Testis (tissue), 2 donors: Measurements from ENCODE around the gene CTIF.

Experiments
- POLR2A ChIP-seq: fragments of 450-650 bp; IDR thresholded peaks from one replicate; pipeline ENCODE4 v1.6.1; 2017; ENCODE audit warnings: antibody characterized with exemption, mild to moderate bottlenecking, moderate library complexity
- TF ChIP-seq, protein P1 (sequence below), 3 experiments: fragments of 450-650 bp in 2 of 3; fragments of 200-600 bp in 1 of 3; sonication (generic) in 1 of 3; IDR thresholded peaks; one replicate each; pipeline ENCODE4 v1.5.1; 2016 to 2019; ENCODE audit warnings: antibody characterized with exemption in 3 of 3, mild to moderate bottlenecking in 2 of 3, moderate library complexity in 1 of 3

DNA sequence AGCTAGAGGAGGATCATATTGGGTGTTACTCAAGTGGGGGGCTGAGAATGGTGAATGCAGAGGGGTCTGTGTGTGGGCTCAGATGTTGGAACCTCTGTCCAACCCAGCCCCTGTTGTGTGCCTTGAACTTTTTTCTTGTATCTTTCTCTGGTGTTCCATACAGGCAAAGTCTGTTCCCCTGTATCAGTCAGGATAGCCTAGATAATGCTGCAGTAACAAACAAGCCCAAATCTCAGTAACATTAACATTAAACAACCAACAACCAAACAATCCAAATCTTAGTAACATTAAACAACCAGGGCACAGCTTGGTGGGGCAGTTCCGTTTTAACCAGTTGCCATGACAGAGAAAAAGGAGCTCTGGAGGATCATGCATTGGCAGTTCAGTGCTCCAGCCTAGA, 103.7 kb downstream of the CTIF start:
- TF ChIP-seq, protein P1, sequence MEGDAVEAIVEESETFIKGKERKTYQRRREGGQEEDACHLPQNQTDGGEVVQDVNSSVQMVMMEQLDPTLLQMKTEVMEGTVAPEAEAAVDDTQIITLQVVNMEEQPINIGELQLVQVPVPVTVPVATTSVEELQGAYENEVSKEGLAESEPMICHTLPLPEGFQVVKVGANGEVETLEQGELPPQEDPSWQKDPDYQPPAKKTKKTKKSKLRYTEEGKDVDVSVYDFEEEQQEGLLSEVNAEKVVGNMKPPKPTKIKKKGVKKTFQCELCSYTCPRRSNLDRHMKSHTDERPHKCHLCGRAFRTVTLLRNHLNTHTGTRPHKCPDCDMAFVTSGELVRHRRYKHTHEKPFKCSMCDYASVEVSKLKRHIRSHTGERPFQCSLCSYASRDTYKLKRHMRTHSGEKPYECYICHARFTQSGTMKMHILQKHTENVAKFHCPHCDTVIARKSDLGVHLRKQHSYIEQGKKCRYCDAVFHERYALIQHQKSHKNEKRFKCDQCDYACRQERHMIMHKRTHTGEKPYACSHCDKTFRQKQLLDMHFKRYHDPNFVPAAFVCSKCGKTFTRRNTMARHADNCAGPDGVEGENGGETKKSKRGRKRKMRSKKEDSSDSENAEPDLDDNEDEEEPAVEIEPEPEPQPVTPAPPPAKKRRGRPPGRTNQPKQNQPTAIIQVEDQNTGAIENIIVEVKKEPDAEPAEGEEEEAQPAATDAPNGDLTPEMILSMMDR (IDR thresholded peaks at IDR 0.05), result no peak
- TF ChIP-seq POLR2A, result no peak
